WTC11 (cell line): ENCODE measurements around the gene RARA. TPM values are rescaled to one million over a fixed set of nuclear protein-coding genes. Genes with fewer than 3 reads are reported as not detected.
A peak's percentile ranks its signal among the peaks of the same experiment; 100 is the strongest.

ENCODE experiments used
- ATAC-seq: fragments of 200-7000 bp; cut with Tn5 transposase; 2 replicates; pipeline ENCODE4 v1.10.0; 2021; ENCODE audit warnings: mild to moderate bottlenecking, moderate library complexity
- CTCF ChIA-PET: fragments of 300-600 bp; sonication (Branson Sonifier 250); formaldehyde crosslinking; loops from one replicate; lab custom pipeline; 2021; ENCODE audit warnings: antibody characterized with exemption; lab: Charles Lee
- POLR2A ChIA-PET: fragments of 350-600 bp; sonication (Branson Sonifier 250); formaldehyde crosslinking; loops from one replicate; lab custom pipeline; 2021; ENCODE audit warnings: antibody characterized with exemption; lab: Charles Lee
- DNase-seq: peaks from one replicate; pipeline ENCODE4 v3.0.0; 2021; ENCODE audit warnings: low spot score
- H3K27ac Mint-ChIP-seq: 2 replicates; pipeline ENCODE4 v1.8.0; 2021; ENCODE audit warnings: mixed read lengths
- H3K27me3 Mint-ChIP-seq: 2 replicates; pipeline ENCODE4 v1.8.0; 2021; ENCODE audit warnings: low read depth, mild to moderate bottlenecking, moderate library complexity, mixed read lengths
- H3K36me3 Mint-ChIP-seq: 2 replicates; pipeline ENCODE4 v1.8.0; 2021; ENCODE audit warnings: mixed read lengths
- H3K4me1 Mint-ChIP-seq: 2 replicates; pipeline ENCODE4 v1.8.0; 2022; ENCODE audit warnings: mixed read lengths
- H3K4me3 Mint-ChIP-seq: 2 replicates; pipeline ENCODE4 v1.8.0; 2021; ENCODE audit warnings: mild to moderate bottlenecking, moderate library complexity, mixed read lengths
- H3K9me3 Mint-ChIP-seq: 2 replicates; pipeline ENCODE4 v1.8.0; 2021; ENCODE audit warnings: mixed read lengths
- ARID4B ChIP-seq: sonication (generic); formaldehyde crosslinking; IDR thresholded peaks from 2 replicates; pipeline ENCODE4 v1.8.0; 2023; ENCODE audit warnings: missing genetic modification reagents, mild to moderate bottlenecking, borderline replicate concordance
- ATF1 ChIP-seq: sonication (generic); formaldehyde crosslinking; IDR thresholded peaks from 2 replicates; pipeline ENCODE4 v1.8.1; 2023; ENCODE audit warnings: mild to moderate bottlenecking, moderate library complexity, missing genetic modification reagents
- ATF2 ChIP-seq: sonication (generic); formaldehyde crosslinking; IDR thresholded peaks from 2 replicates; pipeline ENCODE4 v1.8.1; 2022; ENCODE audit warnings: low read depth, missing genetic modification reagents, borderline replicate concordance
- ERG ChIP-seq: fragments of 250-450 bp; sonication (Bioruptor Pico); IDR thresholded peaks from 2 replicates; pipeline ENCODE4 v1.8.0; 2021; ENCODE audit warnings: mild to moderate bottlenecking
- ESRRA ChIP-seq: sonication (generic); formaldehyde crosslinking; IDR thresholded peaks from 2 replicates; pipeline ENCODE4 v1.8.1; 2022; ENCODE audit warnings: mild to moderate bottlenecking, missing genetic modification reagents, borderline replicate concordance
- GABPB1 ChIP-seq: sonication (generic); formaldehyde crosslinking; IDR thresholded peaks from 2 replicates; pipeline ENCODE4 v1.8.1; 2023; ENCODE audit warnings: mild to moderate bottlenecking, missing genetic modification reagents
- MAX ChIP-seq: sonication (generic); formaldehyde crosslinking; IDR thresholded peaks from 2 replicates; pipeline ENCODE4 v1.8.0; 2022; ENCODE audit warnings: mild to moderate bottlenecking, missing genetic modification reagents
- PRDM15 ChIP-seq: sonication (generic); formaldehyde crosslinking; IDR thresholded peaks from 2 replicates; pipeline ENCODE4 v1.8.0; 2022; ENCODE audit warnings: missing genetic modification reagents
- SP1 ChIP-seq: sonication (generic); formaldehyde crosslinking; conservative IDR thresholded peaks from 2 replicates; pipeline ENCODE4 v1.8.1; 2022; ENCODE audit warnings: missing genetic modification reagents
- TP53 ChIP-seq: sonication (generic); formaldehyde crosslinking; IDR thresholded peaks from 2 replicates; pipeline ENCODE4 v1.8.1; 2023; ENCODE audit warnings: mild to moderate bottlenecking, missing genetic modification reagents
- ZBTB21 ChIP-seq: sonication (generic); formaldehyde crosslinking; IDR thresholded peaks from 2 replicates; pipeline ENCODE4 v1.8.1; 2023; ENCODE audit warnings: mild to moderate bottlenecking, missing genetic modification reagents, borderline replicate concordance
- ZMAT4 ChIP-seq: fragments of 250-450 bp; sonication (Bioruptor Pico); IDR thresholded peaks from 2 replicates; pipeline ENCODE4 v1.9.0; 2021; ENCODE audit warnings: mild to moderate bottlenecking
- ZNF121 ChIP-seq: sonication (generic); formaldehyde crosslinking; IDR thresholded peaks from 2 replicates; pipeline ENCODE4 v1.8.0; 2023; ENCODE audit warnings: missing genetic modification reagents
- ZNF396 ChIP-seq: fragments of 250-450 bp; sonication (Bioruptor Pico); IDR thresholded peaks from 2 replicates; pipeline ENCODE4 v1.8.0; 2021; ENCODE audit warnings: mild to moderate bottlenecking, moderate library complexity, borderline replicate concordance
- ZNF423 ChIP-seq: fragments of 250-450 bp; sonication (Bioruptor Pico); IDR thresholded peaks from 2 replicates; pipeline ENCODE4 v2.1.2; 2022; ENCODE audit warnings: mild to moderate bottlenecking, moderate library complexity
- total RNA-seq: library from RNA; stranded (reverse); gene quantifications from 3 replicates; pipeline ENCODE4 v1.2.3, GENCODE V29; 2021

Gene RARA
- total RNA-seq, 1 experiment from 2014 or later = 20.7 TPM

- no peak for TF ChIP-seq ZNF423
- TF ChIP-seq GABPB1 (CRISPR knock-in tag) = peak; percentile 91
- Mint-ChIP-seq H3K27ac (no peak overlapping the region), H3K36me3 (peaks cover 18% of the 10 kb centered on the region), H3K4me3 (no peak overlapping the region), H3K9me3 (no peaks in the 10 kb centered on the region), H3K27me3 (peaks cover 25% of the 10 kb centered on the region), H3K4me1 (peaks cover 62% of the 10 kb centered on the region)
- DNase-seq = no peak
- ChIA-PET CTCF (interaction anchor here (0.6 to 6.2 kb wide), 7 partner anchors 12 to 180 kb away, joined by 3 to 259 read pairs (median 3); partner anchors contain the start of genes CDC6, RARA and WIPF2), POLR2A (no interaction called here)
- no peak for ATAC-seq
Measured at GRCh38 chr17:40352779-40353394, 43.9 kb downstream of the RARA start.

- Mint-ChIP-seq H3K27me3 (peaks cover 11% of the 10 kb centered on the region), H3K4me3 (no peak overlapping the region), H3K9me3 (no peaks in the 10 kb centered on the region), H3K36me3 (peaks cover 13% of the 10 kb centered on the region), H3K27ac (0 out of 2 replicates have a peak overlapping the region, but pooled peaks have one; percentile 45), H3K4me1 (peaks cover 53% of the 10 kb centered on the region)
- no peak for DNase-seq
- no peak for TF ChIP-seq ESRRA
- TF ChIP-seq ATF2 = no peak
- no peak for TF ChIP-seq ATF1 (CRISPR knock-in tag)
- TF ChIP-seq ZMAT4 (CRISPR knock-in tag) = no peak
- TF ChIP-seq MAX (CRISPR knock-in tag) = no peak
- no peak for ATAC-seq
- POLR2A ChIA-PET = interaction anchor here (0.6 to 3.2 kb wide), 5 partner anchors 10 to 122 kb away, joined by 3 to 14 read pairs (median 7); partner anchors contain the start of gene CDC6
- CTCF ChIA-PET = interaction anchor here (0.6 to 6.2 kb wide), 57 partner anchors 9 to 341 kb away, joined by 3 to 259 read pairs (median 6); partner anchors contain the start of genes CDC6, GJD3, IGFBP4 and RARA
Measured at GRCh38 chr17:40354221-40355122, 45.5 kb downstream of the RARA start.

GRCh38 chr17:40355123-40355803, 46.3 kb downstream of the RARA start:
- peaks cover 3% of the 10 kb centered on the region for H3K27me3 Mint-ChIP-seq
- no peaks in the 10 kb centered on the region for H3K9me3 Mint-ChIP-seq
- DNase-seq (peak; percentile 96), ATAC-seq (peak; percentile 87)
- no peak overlapping the region; the same call in 1 of the 2 replicates for H3K27ac Mint-ChIP-seq
- peaks cover 48% of the 10 kb centered on the region for H3K4me1 Mint-ChIP-seq
- ChIA-PET CTCF (interaction anchor here (0.6 to 6.2 kb wide), 54 partner anchors 8 to 320 kb away, joined by 3 to 259 read pairs (median 6); partner anchors contain the start of genes CDC6, GJD3, IGFBP4 and RARA), POLR2A (interaction anchor here (0.6 to 3.2 kb wide), 5 partner anchors 10 to 121 kb away, joined by 3 to 14 read pairs (median 7); partner anchors contain the start of gene CDC6)
- peaks cover 13% of the 10 kb centered on the region for H3K36me3 Mint-ChIP-seq
- H3K4me3 Mint-ChIP-seq = no peak overlapping the region
- peak; percentile 50; the same call in 1 of the 2 replicates for TF ChIP-seq GABPB1 (CRISPR knock-in tag)
- no peak for TF ChIP-seq ZNF396 (CRISPR knock-in tag)
- peak; percentile 73 for TF ChIP-seq PRDM15
- TF ChIP-seq ZNF121 = peak; percentile 91
- TF ChIP-seq ARID4B (CRISPR knock-in tag) = 0 out of 2 replicates have a peak, but pooled peaks have one; percentile 31
- TF ChIP-seq TP53 (CRISPR knock-in tag) = 0 out of 2 replicates have a peak, but pooled peaks have one; percentile 66
- TF ChIP-seq SP1 = peak; percentile 62
- no peak for TF ChIP-seq ERG (CRISPR knock-in tag)
- 0 out of 2 replicates have a peak, but pooled peaks have one; percentile 63 for TF ChIP-seq ZBTB21 (CRISPR knock-in tag)
